GM18502 (cell line): ENCODE data around the gene KCNJ9.
"Not testable (repeated sequence)": the region's sequence is repeated elsewhere in the genome, so short reads cannot be mapped to it uniquely, and the experiment has no call there.

ENCODE experiments used
- ATAC-seq: cut with Tn5 transposase; IDR thresholded peaks from one replicate; pipeline ENCODE4 v1.9.1; 2021; ENCODE audit warnings: mild to moderate bottlenecking; ENCODE audit not compliant: unreplicated experiment, poor library complexity

The KCNJ9 gene

GRCh38 chr1:160081261-160081936, at the start of gene KCNJ9:
Gene KCNJ9, plus strand, starts transcription at chr1:160081538. Its CDS starts 2,493 bp downstream, at chr1:160084031.
- no peak for ATAC-seq

DNA sequence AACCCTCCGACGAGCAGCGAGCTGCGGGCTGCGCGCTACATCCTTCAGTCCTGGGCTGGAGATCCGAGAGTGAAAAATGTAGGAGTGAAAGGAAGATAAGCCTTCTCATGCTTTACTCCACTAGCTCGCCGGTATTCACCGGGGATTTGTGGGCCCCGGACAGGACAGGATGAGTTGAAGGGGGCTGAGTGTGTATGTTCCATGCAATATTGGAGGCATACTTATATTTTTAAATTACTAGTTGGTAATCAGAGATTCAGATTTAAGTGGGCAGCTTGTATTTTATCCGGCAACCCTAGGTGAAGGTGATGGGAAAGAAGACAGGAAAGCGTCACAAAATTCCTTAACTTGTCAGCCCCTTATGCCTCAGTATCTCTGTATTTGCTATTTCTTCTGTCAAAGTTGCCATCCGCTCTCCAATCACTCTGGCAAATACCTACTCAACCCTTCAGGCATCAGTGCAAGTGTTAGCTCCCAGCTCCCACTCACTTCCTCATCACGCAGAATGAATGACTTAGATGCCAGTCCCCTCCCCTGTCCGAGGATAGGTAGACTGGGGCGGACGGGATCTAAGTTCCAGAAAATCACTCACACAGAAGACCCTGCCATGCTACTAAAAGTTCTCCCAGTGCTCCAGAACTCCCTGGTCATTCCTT, 49.0 kb upstream of the KCNJ9 start:
- no peak for ATAC-seq

DNA sequence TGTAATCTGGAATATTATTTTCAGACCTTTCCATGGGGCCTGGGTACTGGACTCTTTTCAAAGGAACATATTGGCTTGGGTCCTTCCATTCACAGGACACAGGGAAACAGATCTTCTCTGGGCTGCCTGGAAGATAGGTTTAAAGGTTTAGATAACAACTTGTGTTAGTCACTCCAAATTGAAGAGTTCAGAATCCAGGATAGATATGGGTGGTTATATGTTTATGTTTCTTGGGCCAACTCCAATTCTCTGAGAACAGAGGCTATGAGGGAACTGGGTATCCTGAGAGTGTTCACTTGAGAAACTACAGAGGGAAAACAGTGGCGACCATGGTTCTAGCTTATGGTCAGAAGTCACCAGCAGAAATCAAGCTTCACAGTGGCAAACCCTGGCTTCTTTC, 40.9 kb upstream of the KCNJ9 start:
- ATAC-seq, result no peak

GRCh38 chr1:160043543-160043942, 37.8 kb upstream of the KCNJ9 start:
- ATAC-seq, result no peak

DNA sequence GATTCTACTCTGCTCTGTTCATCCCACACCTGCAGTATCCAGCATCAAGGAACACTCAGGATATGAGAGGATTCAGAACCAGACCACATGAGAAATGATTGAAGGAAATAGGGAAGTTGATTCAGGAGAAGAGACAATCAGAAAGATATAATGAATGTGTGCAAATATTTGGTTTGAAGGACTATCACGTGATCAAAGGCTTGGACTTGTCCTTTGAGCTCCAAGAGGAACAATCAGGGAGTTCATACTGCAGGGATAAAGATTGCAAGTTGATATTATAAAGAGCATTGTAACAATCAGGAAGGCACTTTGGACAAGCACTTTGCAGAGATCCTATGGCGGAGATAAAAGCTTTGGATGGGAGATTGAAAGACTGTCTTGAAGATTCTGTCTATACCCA, 35.7 kb upstream of the KCNJ9 start:
- ATAC-seq, result no peak

- peak; percentile 74 for ATAC-seq
Observed at GRCh38 chr1:160046494-160047110, 34.7 kb upstream of the KCNJ9 start.

DNA sequence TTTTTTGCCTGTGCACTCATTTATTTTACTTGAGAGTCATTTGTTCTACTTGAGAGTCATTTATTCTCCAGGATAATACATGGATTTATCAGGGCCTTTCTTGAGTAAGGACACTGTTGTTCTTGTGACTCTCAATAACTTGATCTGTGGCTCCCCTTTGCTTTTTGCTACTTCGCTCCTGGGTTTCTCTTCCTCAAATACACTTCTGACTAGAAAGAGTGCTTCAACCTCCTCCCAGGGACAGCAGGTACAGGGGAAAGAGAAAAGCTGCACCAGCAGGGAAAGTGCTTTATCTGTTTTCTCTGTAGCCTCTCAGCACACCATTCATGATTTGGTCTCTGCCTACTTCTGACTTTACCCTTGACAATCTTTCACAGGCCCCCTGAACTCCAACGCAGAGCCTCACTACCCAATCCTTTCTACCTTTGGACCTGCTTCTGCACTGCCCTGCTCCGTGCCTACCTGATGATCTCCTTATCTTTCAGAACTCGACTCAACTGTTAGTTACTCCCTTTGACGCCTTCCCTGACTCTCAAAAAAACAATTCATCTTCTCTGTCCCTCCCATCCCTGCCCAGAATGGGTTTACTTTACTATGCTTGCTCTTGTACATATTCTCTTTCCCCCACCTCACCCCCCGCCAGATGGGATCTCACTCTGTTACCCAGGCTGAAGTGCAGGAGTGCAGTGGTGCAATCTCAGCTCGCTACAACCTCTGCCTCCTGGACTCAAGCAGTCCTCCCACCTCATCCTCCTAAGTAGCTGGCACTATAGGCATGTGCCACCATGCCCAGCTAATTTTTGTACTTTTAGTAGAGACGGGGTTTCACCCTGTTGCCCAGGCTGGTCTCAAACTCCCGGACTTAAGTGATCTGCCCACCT, 34.0 kb upstream of the KCNJ9 start:
- ATAC-seq, result peak; percentile 30

- no peak for ATAC-seq
Observed at GRCh38 chr1:160048335-160048734, 33.0 kb upstream of the KCNJ9 start.

- no peak for ATAC-seq
Observed at GRCh38 chr1:160049101-160049500, 32.2 kb upstream of the KCNJ9 start.

DNA sequence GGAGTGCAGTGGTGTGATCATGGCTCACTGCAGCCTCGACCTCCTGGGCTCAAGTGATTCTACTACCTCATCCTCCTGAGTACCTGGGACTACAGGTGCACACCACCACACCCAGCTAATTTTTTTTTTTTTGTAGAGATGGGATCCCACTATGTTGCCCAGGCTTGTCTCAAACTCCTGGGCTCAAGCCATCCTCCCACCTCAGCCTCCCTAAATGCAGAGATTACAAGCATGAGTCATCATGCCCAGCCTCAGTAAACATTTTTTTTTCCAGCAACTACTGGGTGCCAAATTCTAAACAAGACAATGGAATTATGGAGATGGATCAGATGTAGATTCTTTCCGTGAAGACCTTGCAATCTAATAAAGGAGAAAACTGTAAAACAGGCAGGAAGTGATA, 31.2 kb upstream of the KCNJ9 start:
- not testable (repeated sequence) for ATAC-seq

- no peak for ATAC-seq
Observed at GRCh38 chr1:160050619-160051018, 30.7 kb upstream of the KCNJ9 start.

DNA sequence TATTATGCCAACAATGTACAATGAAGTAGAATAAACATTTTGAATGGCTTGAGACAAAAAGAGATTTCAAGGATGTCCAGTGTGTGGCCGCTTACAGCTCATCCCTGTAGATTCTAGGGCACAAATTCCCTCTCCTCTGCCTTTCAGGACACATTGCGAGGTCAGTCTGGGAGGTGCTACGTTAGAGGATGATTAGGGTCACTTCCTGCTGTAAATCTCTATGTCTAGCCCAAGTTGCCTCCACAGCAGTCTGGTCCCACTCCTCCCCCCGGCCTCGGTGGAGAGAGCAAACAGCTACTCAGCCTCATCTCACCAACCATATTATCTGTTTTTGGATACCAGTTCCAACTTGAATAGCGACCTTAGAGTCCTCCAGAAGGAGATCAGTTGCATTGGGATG, 28.4 kb upstream of the KCNJ9 start:
- no peak for ATAC-seq

DNA sequence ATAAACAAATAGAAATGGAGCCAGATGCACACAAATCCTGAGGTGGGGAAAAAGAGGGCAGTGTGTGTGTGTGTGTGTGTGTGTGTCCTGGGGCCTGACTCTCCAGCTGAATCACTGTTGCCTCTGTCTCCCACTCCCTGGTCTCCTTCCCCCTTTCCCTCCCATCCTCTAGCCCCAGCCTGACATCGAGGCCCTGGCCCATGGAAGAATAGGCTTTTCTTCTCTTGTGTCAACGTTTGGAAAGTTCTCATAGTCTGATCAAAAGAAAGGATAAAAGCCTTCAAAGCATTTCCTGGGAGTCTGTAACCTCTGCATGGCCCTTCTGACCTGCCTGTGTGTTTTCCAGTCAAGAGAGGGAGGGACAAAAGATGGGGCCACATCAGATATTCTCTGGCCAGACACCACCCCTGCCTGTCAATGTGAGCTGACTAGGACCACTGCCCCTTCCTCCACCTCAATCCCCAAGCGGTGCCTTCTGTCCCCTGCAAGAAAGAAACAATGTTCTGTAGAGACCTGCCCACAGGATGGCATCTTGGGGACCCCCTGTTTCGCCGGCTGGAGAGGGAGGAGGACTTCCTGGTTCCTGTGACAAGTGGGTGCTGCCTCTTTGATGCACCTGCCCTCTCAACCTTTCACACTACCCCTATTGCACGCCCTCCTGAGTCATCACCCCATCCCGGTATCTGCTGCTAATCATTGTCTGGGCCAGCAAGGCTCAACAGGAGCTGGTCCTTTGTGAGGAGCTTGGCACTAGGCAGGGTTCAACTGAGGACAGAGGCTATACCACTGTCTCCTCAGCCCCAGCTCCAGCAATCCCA, 27.6 kb upstream of the KCNJ9 start:
- no peak for ATAC-seq

DNA sequence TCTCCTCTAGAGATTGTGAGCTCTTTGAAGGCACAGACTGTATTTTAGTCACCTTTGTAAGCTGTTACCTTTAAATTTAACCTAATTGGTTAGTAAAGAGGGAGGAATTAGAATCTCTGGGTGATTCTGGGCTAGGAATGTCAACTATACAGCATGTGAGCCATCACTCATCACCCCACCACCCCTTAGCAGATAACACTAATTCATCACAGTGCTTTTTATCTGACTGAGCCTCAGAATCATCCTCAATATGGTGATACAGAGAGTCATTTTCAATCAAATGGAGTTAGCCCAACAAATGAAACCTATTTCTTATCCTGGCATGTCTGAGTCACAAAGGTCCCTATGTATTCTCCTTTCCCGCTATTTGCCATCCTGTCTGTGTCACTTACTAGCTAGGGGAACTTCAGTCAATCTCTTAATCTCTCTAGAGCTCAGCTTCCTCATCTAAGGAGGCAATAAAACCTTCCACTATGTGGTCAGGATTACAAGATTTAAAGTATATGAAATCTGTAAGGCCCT, 24.6 kb upstream of the KCNJ9 start:
- no peak for ATAC-seq

- ATAC-seq, result no peak
Observed at GRCh38 chr1:160058087-160058486, 23.3 kb upstream of the KCNJ9 start.

GRCh38 chr1:160061369-160062229, 19.7 kb upstream of the KCNJ9 start:
- no peak for ATAC-seq

DNA sequence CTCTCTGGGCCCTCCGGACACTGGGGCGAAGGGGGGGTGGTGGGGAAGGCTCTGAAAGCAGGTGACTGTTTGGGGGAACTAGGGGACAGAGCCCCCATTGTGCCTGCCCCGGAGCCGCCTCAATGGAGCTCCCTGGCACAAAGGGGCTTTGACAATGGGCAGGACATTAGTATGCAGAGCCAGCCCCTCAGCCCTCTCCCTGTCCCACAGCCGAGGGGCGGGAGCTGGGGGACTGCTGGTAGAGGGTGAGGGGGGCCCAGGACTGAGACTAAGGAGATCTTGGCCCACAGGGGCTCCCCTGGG, 19.2 kb upstream of the KCNJ9 start:
- ATAC-seq, result no peak

DNA sequence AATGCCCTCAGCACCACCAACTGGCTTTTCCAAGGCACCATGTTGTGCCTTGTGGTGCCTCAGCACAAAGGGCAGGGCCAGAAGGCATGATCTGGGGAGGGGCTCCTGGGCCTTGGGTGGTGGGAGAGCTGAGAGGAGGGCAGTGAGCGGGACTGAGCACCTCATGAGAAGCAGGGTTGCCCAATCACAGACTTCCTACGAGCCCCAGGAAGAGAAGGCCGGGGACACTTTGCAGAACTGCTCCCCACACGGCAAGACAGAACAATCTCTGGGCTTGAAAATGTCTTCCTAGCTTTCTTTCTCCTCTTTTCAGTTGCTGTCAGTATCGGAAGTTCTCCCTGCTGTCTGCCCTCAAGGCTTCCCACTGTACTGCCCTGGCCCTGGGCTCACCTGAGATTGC, 18.2 kb upstream of the KCNJ9 start:
- no peak for ATAC-seq

GRCh38 chr1:160064164-160064563, 17.2 kb upstream of the KCNJ9 start:
- no peak for ATAC-seq
